Caco-2 (cell line): ENCODE data around the gene PALLD. TPM values are rescaled to one million over a fixed set of nuclear protein-coding genes. Genes with fewer than 3 reads are reported as not detected.

ENCODE experiments used
- BruUV-seq: library from RNA; stranded (reverse); fragments of 400-500 nt; replicated peaks from 2 replicates; lab custom pipeline; 2021; lab: Mats Ljungman, UMichigan
- CTCF ChIA-PET: fragments of 300-600 bp; sonication (Branson Sonifier 250); formaldehyde crosslinking; loops from one replicate; lab custom pipeline; 2022; ENCODE audit warnings: antibody characterized with exemption; lab: Charles Lee
- POLR2A ChIA-PET: fragments of 300-600 bp; sonication (Branson Sonifier 250); formaldehyde crosslinking; loops from one replicate; lab custom pipeline; 2022; ENCODE audit warnings: antibody characterized with exemption; lab: Charles Lee
- DNase-seq, 2 experiments: peaks; one replicate each; pipeline versions ENCODE4 v3.0.0 to v3.0.0-alpha.2; 2020 to 2022
- H3K27me3 ChIP-seq: replicated peaks from 2 replicates; pipeline ENCODE4 v1.6.0; 2011; ENCODE audit warnings: low read length; ENCODE audit not compliant: control insufficient read depth, insufficient read depth
- H3K36me3 ChIP-seq: 2 replicates; pipeline ENCODE4 v1.5.1; 2011; ENCODE audit warnings: low read length; ENCODE audit not compliant: control insufficient read depth, insufficient read depth
- H3K4me1 ChIP-seq: fragments of 250-450 bp; sonication (Bioruptor Pico); 2 replicates; pipeline ENCODE4 v1.5.1; 2020; ENCODE audit warnings: mild to moderate bottlenecking
- H3K4me3 ChIP-seq: 2 replicates; pipeline ENCODE4 v1.5.1; 2011; ENCODE audit warnings: low read depth, mild to moderate bottlenecking, control low read depth, low read length
- H3K9me3 ChIP-seq: fragments of 250-450 bp; sonication (Bioruptor Pico); 2 replicates; pipeline ENCODE4 v1.5.1; 2020; ENCODE audit warnings: mild to moderate bottlenecking, moderate library complexity
- H3K27ac Mint-ChIP-seq: one replicate; pipeline ENCODE4 v1.8.0; 2022; ENCODE audit warnings: mixed read lengths; ENCODE audit not compliant: unreplicated experiment
- H3K27me3 Mint-ChIP-seq: one replicate; pipeline ENCODE4 v1.8.0; 2022; ENCODE audit warnings: mixed read lengths; ENCODE audit not compliant: insufficient read depth, unreplicated experiment
- H3K36me3 Mint-ChIP-seq: one replicate; pipeline ENCODE4 v1.8.0; 2022; ENCODE audit warnings: mild to moderate bottlenecking, mixed read lengths; ENCODE audit not compliant: insufficient read depth, unreplicated experiment
- H3K4me1 Mint-ChIP-seq: one replicate; pipeline ENCODE4 v1.8.0; 2022; ENCODE audit warnings: low read depth, mixed read lengths; ENCODE audit not compliant: unreplicated experiment
- H3K4me3 Mint-ChIP-seq: one replicate; pipeline ENCODE4 v1.8.0; 2022; ENCODE audit warnings: mild to moderate bottlenecking, moderate library complexity, mixed read lengths; ENCODE audit not compliant: unreplicated experiment
- H3K9me3 Mint-ChIP-seq: one replicate; pipeline ENCODE4 v1.8.0; 2022; ENCODE audit warnings: mixed read lengths; ENCODE audit not compliant: unreplicated experiment
- intact Hi-C: fragments of 100-400 bp; cut with micrococcal nuclease; formaldehyde crosslinking; loops from one replicate; pipeline ENCODE4 v1.10.0; 2022; ENCODE audit not compliant: unreplicated experiment
- total RNA-seq: library from RNA; stranded (reverse); gene quantifications from 2 replicates; pipeline ENCODE4 v1.2.3, GENCODE V29; 2022
- TF ChIP-seq, protein P1 (sequence below), 2 experiments: fragments of 200-600 bp in 1 of 2; IDR thresholded peaks; 1 replicate in 1 of 2; 2 replicates in 1 of 2; pipeline versions ENCODE4 v1.5.1 to v1.8.0; 2011 to 2022; ENCODE audit warnings: antibody characterized with exemption in 1 of 2, control low read depth in 1 of 2, inconsistent platforms in 1 of 2, low read depth in 1 of 2, low read length in 1 of 2, mild to moderate bottlenecking in 1 of 2, moderate library complexity in 1 of 2; ENCODE audit not compliant: insufficient read depth in 1 of 2, severe bottlenecking in 1 of 2, unreplicated experiment in 1 of 2

Gene PALLD
- total RNA-seq, 1 experiment from 2014 or later: 12.3 TPM

DNA sequence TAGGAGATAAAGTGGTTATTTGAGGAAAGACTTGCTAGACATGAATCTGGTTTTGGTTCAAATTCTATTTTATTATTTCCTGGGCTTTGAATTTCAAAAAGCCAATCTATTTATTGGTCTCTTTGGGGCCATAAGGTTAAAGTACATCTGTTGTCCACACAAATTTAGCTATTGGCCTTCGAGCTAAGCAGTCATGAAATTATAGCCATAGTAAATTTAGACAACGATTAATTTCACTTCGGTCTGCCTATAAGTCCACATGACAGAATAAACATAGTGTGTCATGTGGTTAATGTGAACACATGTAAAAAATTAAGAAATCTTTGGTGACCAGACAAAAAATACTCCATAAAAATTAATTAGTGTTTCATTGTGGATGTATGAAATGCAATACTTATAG, 161.9 kb downstream of the PALLD start:
- CTCF ChIA-PET: no interaction called here
- Mint-ChIP-seq H3K36me3 (no peaks in the 10 kb centered on the region), H3K4me1 (no peaks in the 10 kb centered on the region), H3K27me3 (peaks cover 8% of the 10 kb centered on the region), H3K9me3 (no peaks in the 10 kb centered on the region), H3K4me3 (no peak overlapping the region), H3K27ac (no peak overlapping the region)
- no peak for DNase-seq
- intact Hi-C loops: no loop called here
- H3K4me3 ChIP-seq: no peak overlapping the region
- TF ChIP-seq, protein P1, sequence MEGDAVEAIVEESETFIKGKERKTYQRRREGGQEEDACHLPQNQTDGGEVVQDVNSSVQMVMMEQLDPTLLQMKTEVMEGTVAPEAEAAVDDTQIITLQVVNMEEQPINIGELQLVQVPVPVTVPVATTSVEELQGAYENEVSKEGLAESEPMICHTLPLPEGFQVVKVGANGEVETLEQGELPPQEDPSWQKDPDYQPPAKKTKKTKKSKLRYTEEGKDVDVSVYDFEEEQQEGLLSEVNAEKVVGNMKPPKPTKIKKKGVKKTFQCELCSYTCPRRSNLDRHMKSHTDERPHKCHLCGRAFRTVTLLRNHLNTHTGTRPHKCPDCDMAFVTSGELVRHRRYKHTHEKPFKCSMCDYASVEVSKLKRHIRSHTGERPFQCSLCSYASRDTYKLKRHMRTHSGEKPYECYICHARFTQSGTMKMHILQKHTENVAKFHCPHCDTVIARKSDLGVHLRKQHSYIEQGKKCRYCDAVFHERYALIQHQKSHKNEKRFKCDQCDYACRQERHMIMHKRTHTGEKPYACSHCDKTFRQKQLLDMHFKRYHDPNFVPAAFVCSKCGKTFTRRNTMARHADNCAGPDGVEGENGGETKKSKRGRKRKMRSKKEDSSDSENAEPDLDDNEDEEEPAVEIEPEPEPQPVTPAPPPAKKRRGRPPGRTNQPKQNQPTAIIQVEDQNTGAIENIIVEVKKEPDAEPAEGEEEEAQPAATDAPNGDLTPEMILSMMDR (IDR thresholded peaks at IDR 0.05; ENCODE audit: insufficient read depth in 1 of 2, low read depth in 1 of 2, low read length in 1 of 2, severe bottlenecking in 1 of 2, unreplicated experiment in 1 of 2): no peak
- no peaks in the 10 kb centered on the region for H3K9me3 ChIP-seq
- no peaks in the 10 kb centered on the region for H3K36me3 ChIP-seq
- no peaks in the 10 kb centered on the region for H3K27me3 ChIP-seq
- no peaks in the 10 kb centered on the region for H3K4me1 ChIP-seq
- POLR2A ChIA-PET: no interaction called here
- BruUV-seq: no TSS peak

DNA sequence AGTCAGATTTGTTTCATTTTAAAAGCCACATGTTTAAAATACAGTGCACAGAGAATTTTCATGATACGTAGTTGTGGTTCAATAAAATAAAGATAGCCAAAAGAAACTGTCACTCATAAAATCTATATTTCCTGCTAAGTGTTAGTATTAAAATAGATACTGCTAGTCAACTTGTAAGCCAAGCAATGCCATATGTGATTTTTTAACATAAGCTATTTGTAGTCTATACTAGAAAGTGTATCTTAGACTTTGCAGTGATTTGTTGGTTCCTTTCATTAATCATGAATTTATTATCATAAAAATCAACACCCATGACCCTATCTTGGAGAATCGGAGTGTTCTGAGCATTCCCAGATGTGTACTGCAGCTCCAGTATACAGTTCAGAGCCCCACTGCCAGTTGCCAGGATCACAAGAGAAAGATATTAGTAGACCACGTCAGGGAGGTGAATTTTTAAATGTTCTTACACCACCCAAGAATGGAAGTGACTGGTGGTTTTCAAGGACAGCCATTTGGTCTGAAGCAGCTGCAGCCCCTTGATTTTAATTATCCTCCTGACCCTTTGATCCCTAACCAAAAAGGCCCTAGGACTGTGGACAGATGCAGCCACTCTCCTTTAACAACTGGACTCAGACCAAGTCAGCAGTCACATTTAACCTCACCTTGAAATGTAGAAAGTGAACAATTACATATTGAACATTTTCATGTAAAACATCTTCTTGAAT, 163.1 kb downstream of the PALLD start:
- no peak overlapping the region for H3K4me3 Mint-ChIP-seq
- DNase-seq: no peak
- TF ChIP-seq, protein P1 (IDR thresholded peaks at IDR 0.05; ENCODE audit: insufficient read depth in 1 of 2, low read depth in 1 of 2, low read length in 1 of 2, severe bottlenecking in 1 of 2, unreplicated experiment in 1 of 2): no peak
- H3K27me3 ChIP-seq: no peaks in the 10 kb centered on the region
- POLR2A ChIA-PET: no interaction called here
- peaks cover 7% of the 10 kb centered on the region for H3K27me3 Mint-ChIP-seq
- H3K4me3 ChIP-seq: no peak overlapping the region
- no peaks in the 10 kb centered on the region for H3K9me3 Mint-ChIP-seq
- intact Hi-C loops: no loop called here
- no TSS peak for BruUV-seq
- H3K27ac Mint-ChIP-seq: no peak overlapping the region
- no peaks in the 10 kb centered on the region for H3K36me3 Mint-ChIP-seq
- no peaks in the 10 kb centered on the region for H3K4me1 ChIP-seq
- CTCF ChIA-PET: no interaction called here
- H3K9me3 ChIP-seq: no peaks in the 10 kb centered on the region
- H3K4me1 Mint-ChIP-seq: no peaks in the 10 kb centered on the region
- no peaks in the 10 kb centered on the region for H3K36me3 ChIP-seq

DNA sequence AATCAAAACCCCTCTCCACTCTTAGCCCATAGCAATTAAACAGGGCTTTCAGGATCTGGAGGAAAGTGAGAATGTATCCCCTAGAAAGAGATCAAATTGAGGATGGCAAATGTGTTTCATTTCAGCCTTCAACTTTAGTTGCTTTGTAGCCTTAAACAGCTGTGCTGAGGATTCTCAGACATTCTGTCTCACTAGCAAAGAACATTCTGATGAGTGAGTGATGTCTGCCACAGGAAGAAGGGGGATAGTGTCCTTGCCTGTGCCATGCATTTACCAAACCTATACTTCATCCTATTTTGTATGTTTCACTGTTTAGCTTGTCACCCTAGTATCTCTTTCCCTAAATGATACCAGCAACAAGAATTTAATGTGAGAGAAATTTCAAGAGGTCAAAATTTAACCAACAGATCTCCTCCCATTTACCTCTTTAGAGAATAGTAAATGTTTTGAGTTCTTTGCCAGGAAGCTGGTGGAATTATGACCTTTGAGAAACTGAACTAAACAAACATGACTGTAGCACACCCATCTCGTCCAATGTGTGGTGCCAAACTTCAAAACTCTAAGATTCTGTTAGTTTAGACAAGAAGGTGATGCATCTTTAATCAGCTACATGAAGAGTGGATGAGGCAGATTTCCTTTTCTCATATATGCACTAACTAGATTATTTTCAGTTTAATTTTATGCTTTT, 165.6 kb downstream of the PALLD start:
- no peaks in the 10 kb centered on the region for H3K27me3 ChIP-seq
- CTCF ChIA-PET: no interaction called here
- intact Hi-C loops: no loop called here
- no peak overlapping the region for H3K4me3 ChIP-seq
- H3K4me1 Mint-ChIP-seq: no peaks in the 10 kb centered on the region
- no peaks in the 10 kb centered on the region for H3K36me3 ChIP-seq
- H3K27me3 Mint-ChIP-seq: peaks cover 7% of the 10 kb centered on the region
- no TSS peak for BruUV-seq
- POLR2A ChIA-PET: no interaction called here
- H3K4me1 ChIP-seq: no peaks in the 10 kb centered on the region
- TF ChIP-seq, protein P1 (IDR thresholded peaks at IDR 0.05; ENCODE audit: insufficient read depth in 1 of 2, low read depth in 1 of 2, low read length in 1 of 2, severe bottlenecking in 1 of 2, unreplicated experiment in 1 of 2): no peak
- H3K36me3 Mint-ChIP-seq: no peaks in the 10 kb centered on the region
- no peak overlapping the region for H3K27ac Mint-ChIP-seq
- no peak for DNase-seq
- H3K9me3 ChIP-seq: no peaks in the 10 kb centered on the region
- no peaks in the 10 kb centered on the region for H3K9me3 Mint-ChIP-seq
- H3K4me3 Mint-ChIP-seq: no peak overlapping the region
